Thoracic aorta (tissue), 2 donors: ENCODE measurements around the gene ROBO1. TPM values are rescaled to one million over a fixed set of nuclear protein-coding genes. Genes with fewer than 3 reads are reported as not detected.
"Not testable (repeated sequence)": the region's sequence is repeated elsewhere in the genome, so short reads cannot be mapped to it uniquely, and the experiment has no call there.

Source experiments
- ATAC-seq: fragments of 150-250 bp; one replicate; pipeline ENCODE4 v1.8.0; 2017; ENCODE audit warnings: low read depth; ENCODE audit not compliant: insufficient number of reproducible peaks, low FRiP score
- DNase-seq: peaks from one replicate; pipeline ENCODE4 v3.0.0-alpha.2; 2020; ENCODE audit warnings: low spot score
- H3K27ac ChIP-seq, 2 donors: fragments of 200-600 bp; sonication (generic); 1 replicate in 1 of 2; 2 replicates in 1 of 2; pipeline ENCODE4 v1.5.1; 2016; ENCODE audit warnings: mild to moderate bottlenecking in 2 of 2, moderate library complexity in 2 of 2
- H3K27me3 ChIP-seq: fragments of 200-600 bp; sonication (generic); replicated peaks from 2 replicates; pipeline ENCODE4 v1.6.0; 2016; ENCODE audit warnings: mild to moderate bottlenecking; ENCODE audit not compliant: insufficient read depth
- H3K36me3 ChIP-seq: fragments of 200-600 bp; sonication (generic); one replicate; pipeline ENCODE4 v1.5.1; 2016
- H3K4me1 ChIP-seq, 2 donors: fragments of 200-600 bp; sonication (generic); 1 replicate in 1 of 2; 2 replicates in 1 of 2; pipeline versions ENCODE4 v1.5.1 to v1.6.0; 2016; ENCODE audit warnings: low read depth in 2 of 2, mild to moderate bottlenecking in 1 of 2; ENCODE audit not compliant: control insufficient read depth in 1 of 2
- H3K4me3 ChIP-seq: fragments of 200-600 bp; sonication (generic); 2 replicates; pipeline ENCODE4 v1.5.1; 2016; ENCODE audit warnings: mild to moderate bottlenecking
- H3K9me3 ChIP-seq: fragments of 200-600 bp; sonication (generic); 2 replicates; pipeline ENCODE4 v1.5.1; 2016
- total RNA-seq, 2 donors: library from RNA; depleted of rRNA; stranded (reverse); fragments of >200 nt; gene quantifications; one replicate each; pipeline versions ENCODE4 v1.1.0 to v1.2.3, GENCODE V29; 2016
- TF ChIP-seq, protein P1 (sequence below): fragments of 200-600 bp; sonication (generic); IDR thresholded peaks from one replicate; pipeline ENCODE4 v1.5.1; 2019; ENCODE audit warnings: antibody characterized with exemption

Gene ROBO1
- total RNA-seq, 2 donors from 2014 or later, result 13.3 to 24.4 TPM

GRCh38 chr3:79809106-79809505, 41.3 kb upstream of the ROBO1 start:
- TF ChIP-seq, protein P1, sequence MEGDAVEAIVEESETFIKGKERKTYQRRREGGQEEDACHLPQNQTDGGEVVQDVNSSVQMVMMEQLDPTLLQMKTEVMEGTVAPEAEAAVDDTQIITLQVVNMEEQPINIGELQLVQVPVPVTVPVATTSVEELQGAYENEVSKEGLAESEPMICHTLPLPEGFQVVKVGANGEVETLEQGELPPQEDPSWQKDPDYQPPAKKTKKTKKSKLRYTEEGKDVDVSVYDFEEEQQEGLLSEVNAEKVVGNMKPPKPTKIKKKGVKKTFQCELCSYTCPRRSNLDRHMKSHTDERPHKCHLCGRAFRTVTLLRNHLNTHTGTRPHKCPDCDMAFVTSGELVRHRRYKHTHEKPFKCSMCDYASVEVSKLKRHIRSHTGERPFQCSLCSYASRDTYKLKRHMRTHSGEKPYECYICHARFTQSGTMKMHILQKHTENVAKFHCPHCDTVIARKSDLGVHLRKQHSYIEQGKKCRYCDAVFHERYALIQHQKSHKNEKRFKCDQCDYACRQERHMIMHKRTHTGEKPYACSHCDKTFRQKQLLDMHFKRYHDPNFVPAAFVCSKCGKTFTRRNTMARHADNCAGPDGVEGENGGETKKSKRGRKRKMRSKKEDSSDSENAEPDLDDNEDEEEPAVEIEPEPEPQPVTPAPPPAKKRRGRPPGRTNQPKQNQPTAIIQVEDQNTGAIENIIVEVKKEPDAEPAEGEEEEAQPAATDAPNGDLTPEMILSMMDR, result no peak
- Histone ChIP-seq H3K4me3 (no peak overlapping the region), H3K27me3 (no peaks in the 10 kb centered on the region), H3K9me3 (no peaks in the 10 kb centered on the region), H3K27ac (no peak overlapping the region), H3K36me3 (no peaks in the 10 kb centered on the region), H3K4me1 (no peaks in the 10 kb centered on the region)
- DNase-seq (no peak), ATAC-seq (no peak)

GRCh38 chr3:79808515-79808914, 40.7 kb upstream of the ROBO1 start:
- H3K27ac ChIP-seq, result no peak overlapping the region
- no peak for DNase-seq
- TF ChIP-seq, protein P1, result no peak
- ATAC-seq, result no peak
- H3K36me3 ChIP-seq, result no peaks in the 10 kb centered on the region
- no peak overlapping the region for H3K4me3 ChIP-seq
- no peaks in the 10 kb centered on the region for H3K27me3 ChIP-seq
- H3K9me3 ChIP-seq, result no peaks in the 10 kb centered on the region
- no peaks in the 10 kb centered on the region for H3K4me1 ChIP-seq

GRCh38 chr3:79790177-79790576, 22.4 kb upstream of the ROBO1 start:
- H3K27ac ChIP-seq, DNase-seq, H3K9me3 ChIP-seq, H3K4me3 ChIP-seq, ATAC-seq, H3K4me1 ChIP-seq, H3K27me3 ChIP-seq, H3K36me3 ChIP-seq: not testable (repeated sequence)

DNA sequence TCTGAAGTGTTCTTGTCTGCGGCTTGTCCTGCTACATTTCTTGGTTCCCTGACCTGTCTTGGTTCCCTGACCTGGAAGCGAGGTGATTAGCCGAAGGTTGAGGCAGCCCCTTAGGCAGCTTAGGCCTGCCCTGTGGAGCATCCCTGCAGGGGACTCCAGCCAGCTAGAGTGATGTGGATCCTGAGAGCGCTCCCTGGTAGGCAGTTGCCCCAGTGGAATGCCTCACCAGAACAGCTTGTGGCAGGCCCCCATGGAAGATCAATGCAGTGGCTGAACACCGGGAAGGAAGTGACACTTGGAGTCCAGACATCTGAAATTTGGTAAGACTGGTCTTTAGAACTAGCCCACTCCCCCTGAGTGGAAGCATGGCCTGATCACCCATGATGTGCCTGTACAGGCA, 5.5 kb upstream of the ROBO1 start:
- no peaks in the 10 kb centered on the region for H3K9me3 ChIP-seq
- TF ChIP-seq, protein P1, result no peak
- no peaks in the 10 kb centered on the region for H3K4me1 ChIP-seq
- ATAC-seq (no peak), DNase-seq (no peak)
- no peak overlapping the region for H3K4me3 ChIP-seq
- H3K36me3 ChIP-seq, result no peaks in the 10 kb centered on the region
- H3K27ac ChIP-seq, result no peak overlapping the region
- no peaks in the 10 kb centered on the region for H3K27me3 ChIP-seq

DNA sequence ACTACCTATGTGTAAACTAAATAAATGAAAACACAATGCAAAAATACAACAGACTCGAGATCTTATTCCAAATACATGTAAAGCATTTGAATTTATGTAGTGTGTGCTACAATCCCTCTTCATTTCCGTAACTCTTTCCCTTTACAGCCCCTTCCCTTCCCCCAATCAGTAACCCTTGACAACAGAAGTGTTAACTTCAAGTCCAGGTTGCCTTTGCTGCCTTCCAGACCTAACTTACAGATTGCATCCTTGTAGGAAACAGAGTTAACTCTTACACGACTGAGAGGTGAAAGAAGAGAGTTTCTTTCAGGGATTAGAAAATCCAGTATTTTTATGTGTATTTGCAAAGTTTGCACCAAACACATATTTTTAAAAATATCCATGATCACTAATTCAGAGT, 1.4 kb upstream of the ROBO1 start:
- ATAC-seq, result no peak
- TF ChIP-seq, protein P1, result no peak
- H3K27ac ChIP-seq, result no peak overlapping the region
- no peak overlapping the region for H3K4me3 ChIP-seq
- no peaks in the 10 kb centered on the region for H3K27me3 ChIP-seq
- no peaks in the 10 kb centered on the region for H3K36me3 ChIP-seq
- peaks cover 0 to 13% of the 10 kb centered on the region in 2 donors for H3K4me1 ChIP-seq
- no peaks in the 10 kb centered on the region for H3K9me3 ChIP-seq
- no peak for DNase-seq

- Histone ChIP-seq H3K27me3 (no peaks in the 10 kb centered on the region), H3K36me3 (no peaks in the 10 kb centered on the region), H3K9me3 (no peaks in the 10 kb centered on the region), H3K27ac (no peak overlapping the region), H3K4me3 (peak overlapping the region; percentile 44), H3K4me1 (peaks cover 0 to 13% of the 10 kb centered on the region in 2 donors)
- TF ChIP-seq, protein P1, result no peak
- DNase-seq (no peak), ATAC-seq (no peak)
These were observed 449 bp downstream of the ROBO1 start for GRCh38 chr3:79767194-79767904.
